Stimulated activated CD8-positive, alpha-beta memory T cell treated with anti-CD3 and anti-CD28 coated beads, Interleukin-7, amount 100 ng/mL, for 24 hours (primary cell): ENCODE data around the gene KLF12.

ENCODE experiments used
- DNase-seq: peaks from one replicate; pipeline ENCODE4 v3.0.0-alpha.2; 2020; ENCODE audit warnings: low read depth

The KLF12 gene

GRCh38 chr13:74134777-74135325 lies 647 bp upstream of the KLF12 start:
- peak; percentile 35 for DNase-seq

DNA sequence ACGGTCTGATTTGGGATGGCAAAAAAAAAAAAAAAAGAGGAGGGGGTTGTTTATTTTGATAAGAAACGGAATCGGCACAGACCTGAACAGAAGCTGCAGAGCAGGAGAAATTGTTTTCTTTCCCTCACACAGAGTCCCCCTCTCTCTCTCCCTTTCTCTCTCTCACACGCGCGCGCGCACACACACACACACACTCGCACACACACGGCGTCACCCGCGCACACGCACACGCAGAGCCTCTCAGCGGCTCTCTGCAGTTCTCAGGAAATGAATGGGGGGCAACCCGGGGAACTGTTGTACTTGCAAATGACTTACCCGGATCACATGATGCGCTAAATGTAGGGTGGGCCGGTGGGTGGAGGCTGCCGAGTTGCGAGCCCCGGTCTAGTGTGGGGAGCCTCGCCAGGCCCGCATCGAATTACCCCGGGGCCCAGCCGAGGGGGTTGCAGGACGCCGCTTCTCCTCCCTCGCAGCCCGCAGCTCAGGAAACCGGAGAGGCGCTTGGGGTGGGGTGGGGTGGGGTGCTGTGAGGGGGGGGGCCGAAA lies 475 bp downstream of the KLF12 start:
- peak; percentile 69 for DNase-seq

- DNase-seq = no peak
Observed at GRCh38 chr13:74132776-74133656, 1.2 kb downstream of the KLF12 start.

GRCh38 chr13:74132152-74132775 lies 1.9 kb downstream of the KLF12 start:
- DNase-seq = no peak

GRCh38 chr13:74131227-74131626 lies 3.0 kb downstream of the KLF12 start:
- DNase-seq = no peak

DNA sequence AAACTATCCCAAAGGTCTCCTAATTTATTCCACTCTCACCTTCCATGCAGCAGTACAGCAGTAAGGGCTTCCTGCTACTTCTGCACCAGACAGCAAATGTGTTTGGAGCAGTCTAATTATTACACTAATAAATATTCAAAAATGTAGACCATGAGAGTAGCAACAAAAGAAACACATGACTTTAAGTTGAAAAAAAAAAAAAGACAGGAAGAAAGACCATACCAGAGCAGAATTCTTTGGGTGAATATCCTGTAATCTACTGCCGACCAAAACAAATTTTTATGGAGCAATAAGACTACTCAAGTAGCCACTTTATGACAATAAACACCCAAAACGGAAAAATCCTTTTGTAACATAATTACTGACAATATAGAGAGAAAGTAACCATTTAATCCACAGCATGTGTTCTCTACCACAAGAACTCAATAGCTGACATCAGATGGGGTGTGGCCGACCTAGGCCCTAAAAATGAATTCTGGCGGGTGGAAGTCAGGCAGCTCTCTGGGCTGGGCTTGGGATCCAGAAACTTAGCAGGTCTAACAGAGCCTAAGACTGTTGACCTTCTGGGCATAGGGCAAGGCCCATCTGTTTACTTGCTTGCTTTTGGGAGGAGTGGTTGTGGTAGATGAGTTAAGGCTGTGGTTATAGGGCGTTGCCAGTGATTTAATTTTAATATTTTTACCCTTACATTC lies 4.6 kb downstream of the KLF12 start:
- DNase-seq = no peak

DNA sequence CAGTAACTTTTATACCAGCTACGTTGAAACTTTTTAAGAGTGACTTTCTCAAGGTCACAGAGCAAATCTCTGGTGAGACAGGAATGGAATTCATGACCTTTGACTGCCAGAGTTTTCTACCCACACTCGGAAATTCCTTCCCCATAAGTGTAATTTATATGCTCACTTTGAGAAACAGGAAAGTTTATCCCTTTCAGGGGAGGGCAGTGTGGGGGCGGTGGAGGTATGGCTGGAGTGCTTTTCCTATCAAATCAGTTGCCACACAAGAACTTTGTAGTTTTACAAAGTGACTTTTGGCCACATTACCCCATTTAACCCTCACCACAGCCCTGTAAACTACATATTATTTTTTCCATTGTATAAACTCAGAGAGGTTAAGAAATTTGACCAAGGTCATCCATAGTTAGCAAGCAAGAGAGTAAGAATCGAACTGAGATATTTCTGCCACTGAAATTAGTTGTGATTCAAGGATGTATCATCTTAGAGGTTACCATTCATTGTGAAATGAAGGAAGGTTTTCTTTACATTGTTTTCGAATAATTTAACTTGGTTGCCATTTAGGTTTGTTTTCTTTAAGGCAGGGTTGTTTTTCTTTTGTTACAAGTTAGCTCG lies 5.9 kb downstream of the KLF12 start:
- no peak for DNase-seq

- DNase-seq = no peak
Observed at GRCh38 chr13:74118328-74118727, 15.9 kb downstream of the KLF12 start.

DNA sequence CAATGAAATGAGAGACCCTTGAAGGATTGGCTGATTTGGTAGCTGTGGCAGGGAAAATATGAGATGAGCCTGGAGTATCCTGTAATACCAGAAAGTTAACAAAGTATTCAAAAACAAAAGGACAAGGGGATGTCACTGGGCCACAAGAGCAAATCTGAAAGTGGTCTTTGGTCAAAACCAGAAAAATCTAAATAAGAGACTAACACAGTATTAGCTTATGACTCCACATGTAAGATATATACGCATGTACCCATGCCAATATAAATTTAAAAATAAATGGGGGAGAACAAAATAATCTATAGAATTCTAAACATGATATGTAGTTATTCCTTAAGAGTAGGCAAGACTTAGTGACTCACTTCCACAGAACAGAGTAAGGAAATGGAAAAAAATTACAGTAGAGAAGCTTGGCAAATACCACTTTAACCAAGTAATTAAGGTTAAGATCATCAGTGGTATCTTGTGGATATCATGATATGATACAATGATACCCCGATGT lies 16.9 kb downstream of the KLF12 start:
- no peak for DNase-seq

GRCh38 chr13:74115133-74115532 lies 19.1 kb downstream of the KLF12 start:
- DNase-seq = no peak

GRCh38 chr13:74114641-74115040 lies 19.6 kb downstream of the KLF12 start:
- DNase-seq = no peak

DNA sequence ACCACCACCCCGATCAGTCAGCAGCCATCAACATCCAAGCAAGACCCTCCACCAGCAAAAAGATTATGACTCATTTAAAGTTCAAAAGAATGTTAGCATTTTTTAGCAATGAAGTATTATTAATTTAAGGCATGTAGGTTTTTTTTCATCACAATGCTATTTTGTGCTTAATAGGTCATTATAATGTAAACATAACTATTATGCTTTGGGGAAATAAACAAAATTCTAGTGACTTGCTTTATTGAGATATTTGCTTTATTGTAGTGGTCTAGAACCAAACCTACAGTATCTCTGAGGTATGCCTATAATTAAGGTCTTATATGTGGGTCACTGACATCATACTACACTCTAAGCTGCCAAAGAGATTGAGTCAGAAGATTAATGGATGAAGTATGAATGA lies 20.0 kb downstream of the KLF12 start:
- no peak for DNase-seq

DNA sequence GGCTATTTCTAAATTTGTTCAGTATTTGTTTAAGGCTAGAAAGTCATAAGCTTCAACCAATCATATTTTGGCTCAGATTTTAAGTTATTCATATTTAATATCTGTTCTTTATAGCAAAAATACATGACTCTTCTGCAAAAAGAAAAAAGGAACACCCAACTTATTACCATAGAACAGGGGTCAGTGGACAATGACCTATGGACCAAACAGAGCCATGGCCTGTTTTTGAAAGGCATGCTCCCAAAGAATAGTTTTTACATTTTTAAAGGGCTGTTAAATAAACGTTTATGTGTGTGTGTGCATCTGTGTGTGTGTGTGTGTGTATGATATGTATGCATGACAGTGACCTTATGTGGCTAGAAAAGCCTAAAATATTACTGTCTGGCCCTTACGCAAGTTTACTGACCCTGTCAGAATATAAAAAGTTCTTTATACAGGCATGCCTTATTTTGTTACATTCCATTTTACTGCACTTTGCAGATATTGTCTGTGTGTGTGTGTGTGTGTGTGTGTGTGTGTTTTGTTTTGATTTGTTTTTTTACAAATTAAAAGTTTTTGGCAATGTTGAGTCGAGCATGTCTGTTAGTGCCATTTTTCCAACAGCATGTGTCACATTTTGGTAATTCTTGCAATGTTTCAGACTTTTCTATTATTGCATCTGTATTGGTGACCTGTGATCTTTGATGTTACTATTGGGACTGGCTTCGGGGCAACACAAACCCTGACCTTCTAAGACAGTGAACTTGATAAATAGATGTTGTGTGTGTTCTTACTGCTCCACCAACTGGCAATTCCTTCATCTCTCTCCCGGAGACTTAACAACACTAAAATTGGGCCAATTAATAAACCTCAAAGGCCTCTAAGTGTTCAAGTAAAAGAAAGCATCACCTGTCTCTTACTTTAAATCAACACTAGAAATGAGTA lies 22.0 kb downstream of the KLF12 start:
- DNase-seq = no peak

- no peak for DNase-seq
Observed at GRCh38 chr13:74111399-74111798, 22.8 kb downstream of the KLF12 start.

DNA sequence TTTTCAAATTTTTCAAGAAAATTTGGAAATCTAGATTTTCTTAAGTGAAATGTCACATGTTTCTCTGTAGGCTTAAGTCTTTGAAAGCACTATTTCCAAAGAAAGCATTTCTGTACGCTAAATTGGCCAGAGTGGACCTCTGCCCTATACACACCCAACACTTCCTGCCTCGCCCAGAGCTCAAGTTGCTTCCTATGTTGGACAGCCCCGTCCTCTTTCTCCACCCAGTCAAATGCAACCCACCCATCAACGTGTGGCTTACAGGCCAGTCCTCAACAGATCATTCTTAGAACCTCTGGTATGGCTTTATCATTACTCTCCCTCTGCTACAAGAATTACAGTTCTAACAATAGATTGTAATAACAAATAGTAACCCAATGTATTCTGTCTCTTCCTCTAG lies 24.2 kb downstream of the KLF12 start:
- no peak for DNase-seq

DNA sequence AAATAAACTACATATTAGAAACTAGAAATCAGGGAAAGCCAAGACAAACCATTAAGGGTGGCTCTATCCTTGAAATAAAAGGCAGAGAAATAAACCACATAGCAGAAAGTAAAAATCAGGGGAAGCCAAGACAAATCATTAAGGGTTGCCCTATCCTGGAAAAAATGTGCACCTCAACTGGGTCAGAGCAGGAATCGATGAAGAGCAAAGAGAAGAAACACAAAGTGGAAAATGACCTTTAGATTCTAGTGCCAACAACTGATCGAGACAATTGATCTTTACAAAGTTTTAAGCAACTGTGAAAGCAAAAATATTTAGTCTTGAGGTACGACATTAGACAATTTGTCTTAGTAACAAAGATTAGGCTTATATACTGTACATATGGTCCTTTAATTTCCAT lies 26.6 kb downstream of the KLF12 start:
- DNase-seq = no peak

DNA sequence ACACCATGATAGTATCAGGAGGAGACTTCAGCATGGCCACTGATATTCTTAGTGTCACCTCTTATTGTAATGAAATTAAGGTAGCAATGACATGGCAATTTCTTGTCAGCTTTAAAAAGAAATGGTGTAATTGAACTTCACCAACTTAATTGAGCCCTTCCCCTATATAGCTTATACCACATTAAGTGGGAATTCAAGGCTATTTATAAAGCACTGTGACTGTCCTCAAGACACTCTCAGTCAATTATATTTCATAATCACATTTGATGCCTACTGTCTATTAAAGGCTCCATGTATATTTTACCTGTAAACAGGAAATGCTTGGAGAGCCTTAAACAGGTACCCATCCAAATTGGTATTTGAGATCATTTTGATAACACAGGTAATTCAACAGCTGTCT lies 28.3 kb downstream of the KLF12 start:
- no peak for DNase-seq

- DNase-seq = no peak
Observed at GRCh38 chr13:74104661-74105275, 29.4 kb downstream of the KLF12 start.

DNA sequence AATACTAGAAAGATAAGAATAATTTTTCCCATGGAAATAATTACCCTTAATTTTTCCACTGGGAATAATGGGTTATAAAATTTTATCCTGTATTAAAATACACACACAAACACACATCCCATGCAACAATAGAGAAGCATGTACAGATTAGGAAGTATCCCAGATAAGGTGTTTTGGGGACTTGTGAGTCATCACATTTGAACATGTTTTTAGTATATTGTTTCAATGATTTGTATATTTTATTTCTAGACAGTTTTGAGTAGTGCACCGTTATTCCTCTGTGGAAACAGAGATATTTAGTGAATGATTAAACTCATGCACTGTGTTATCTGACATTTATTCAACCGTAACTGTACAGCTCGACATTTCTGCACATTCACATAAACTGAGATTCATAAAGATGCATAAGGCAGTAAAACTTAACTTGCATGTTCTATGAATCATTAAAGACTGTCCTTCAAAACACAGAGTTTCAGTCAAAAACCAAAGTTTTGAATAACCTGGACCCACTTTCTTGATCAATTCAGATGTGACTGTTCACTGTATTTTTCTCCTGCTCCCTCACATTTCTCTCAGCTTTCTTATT lies 30.1 kb downstream of the KLF12 start:
- no peak for DNase-seq

DNA sequence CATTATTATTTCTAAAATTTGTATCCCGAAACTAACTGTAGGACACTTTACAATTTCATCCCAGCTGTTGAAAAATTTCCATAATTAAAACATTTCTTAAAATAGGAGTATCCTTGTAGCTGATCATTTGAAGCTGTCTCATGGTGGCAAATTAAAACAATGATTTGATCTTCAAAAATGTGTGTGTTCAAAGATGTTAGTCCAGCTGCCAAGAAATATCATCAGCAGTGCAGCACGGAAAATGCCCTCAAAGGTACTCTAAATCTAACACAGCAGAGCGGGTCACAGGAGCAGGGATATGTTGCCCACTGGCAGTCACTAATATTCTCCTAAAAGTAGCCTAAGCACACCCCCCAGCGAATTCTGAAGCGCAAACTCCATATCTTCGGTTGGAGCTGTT lies 31.0 kb downstream of the KLF12 start:
- no peak for DNase-seq
